Inflammatory macrophage (primary cell): ENCODE measurements around the gene TPSG1.
"Not testable (repeated sequence)": the region's sequence is repeated elsewhere in the genome, so short reads cannot be mapped to it uniquely, and the experiment has no call there.

ENCODE experiments used
- DNase-seq, 2 donors: peaks; one replicate each; pipeline ENCODE4 v3.0.0-alpha.2; 2020 to 2022

Gene TPSG1

GRCh38 chr16:1193825-1194581, 31.1 kb downstream of the TPSG1 start:
- DNase-seq, result no peak

- DNase-seq, result no peak
Observed at GRCh38 chr16:1193143-1193824, 31.8 kb downstream of the TPSG1 start.

GRCh38 chr16:1192384-1193073, 32.5 kb downstream of the TPSG1 start:
- no peak for DNase-seq

- DNase-seq, result not testable (repeated sequence)
Observed at GRCh38 chr16:1190789-1191188, 34.3 kb downstream of the TPSG1 start.

- no peak for DNase-seq
Observed at GRCh38 chr16:1189455-1189854, 35.6 kb downstream of the TPSG1 start.

GRCh38 chr16:1188432-1189189, 36.5 kb downstream of the TPSG1 start:
- peak; percentile 6 to 46 for DNase-seq

GRCh38 chr16:1185460-1186207, 39.4 kb downstream of the TPSG1 start:
- DNase-seq, result not testable (repeated sequence)

- no peak for DNase-seq
Observed at GRCh38 chr16:1184980-1185379, 40.1 kb downstream of the TPSG1 start.

- no peak for DNase-seq
Observed at GRCh38 chr16:1184156-1184868, 40.8 kb downstream of the TPSG1 start.

GRCh38 chr16:1182950-1183907, 41.8 kb downstream of the TPSG1 start:
- DNase-seq, result no peak

- no peak for DNase-seq
Observed at GRCh38 chr16:1182316-1182671, 42.8 kb downstream of the TPSG1 start.

- DNase-seq, result no peak
Observed at GRCh38 chr16:1181404-1182315, 43.4 kb downstream of the TPSG1 start.

- DNase-seq, result no peak
Observed at GRCh38 chr16:1180549-1181403, 44.3 kb downstream of the TPSG1 start.

- no peak for DNase-seq
Observed at GRCh38 chr16:1178295-1178910, 46.7 kb downstream of the TPSG1 start.

- no peak for DNase-seq
Observed at GRCh38 chr16:1177750-1178149, 47.3 kb downstream of the TPSG1 start.

- DNase-seq, result no peak
Observed at GRCh38 chr16:1177053-1177452, 48.0 kb downstream of the TPSG1 start.

GRCh38 chr16:1176280-1176897, 48.7 kb downstream of the TPSG1 start:
- no peak for DNase-seq
